GM18520 (cell line): ENCODE data around the gene GNPTAB.
"Not testable (repeated sequence)": the region's sequence is repeated elsewhere in the genome, so short reads cannot be mapped to it uniquely, and the experiment has no call there.

Source experiments
- ATAC-seq: cut with Tn5 transposase; IDR thresholded peaks from one replicate; pipeline ENCODE4 v1.9.1; 2021; ENCODE audit not compliant: unreplicated experiment

GNPTAB gene

GRCh38 chr12:101854747-101855146 lies 24.0 kb upstream of the GNPTAB start:
- ATAC-seq: peak; percentile 35

- no peak for ATAC-seq
Measured at GRCh38 chr12:101852998-101853397, 22.2 kb upstream of the GNPTAB start.

DNA sequence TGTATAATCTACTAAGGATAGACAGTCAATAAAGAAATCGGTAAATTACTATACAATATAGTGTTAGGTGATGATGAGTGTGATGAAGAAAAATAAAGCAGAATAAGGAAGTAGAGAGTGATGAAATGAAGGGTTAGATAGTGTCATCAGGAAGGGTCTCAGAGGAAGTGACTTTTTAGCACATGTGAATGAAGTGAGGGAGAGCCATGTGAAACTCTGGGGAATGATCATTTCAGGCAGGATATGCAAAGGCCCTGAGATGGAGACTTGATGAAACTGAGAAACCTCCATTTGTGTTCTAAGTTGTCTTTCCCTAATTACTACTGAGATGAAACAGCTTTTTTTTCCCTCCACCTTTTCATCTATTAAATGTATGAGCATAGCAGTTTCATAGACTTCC lies 19.4 kb upstream of the GNPTAB start:
- ATAC-seq: no peak

- no peak for ATAC-seq
Measured at GRCh38 chr12:101847325-101847724, 16.6 kb upstream of the GNPTAB start.

DNA sequence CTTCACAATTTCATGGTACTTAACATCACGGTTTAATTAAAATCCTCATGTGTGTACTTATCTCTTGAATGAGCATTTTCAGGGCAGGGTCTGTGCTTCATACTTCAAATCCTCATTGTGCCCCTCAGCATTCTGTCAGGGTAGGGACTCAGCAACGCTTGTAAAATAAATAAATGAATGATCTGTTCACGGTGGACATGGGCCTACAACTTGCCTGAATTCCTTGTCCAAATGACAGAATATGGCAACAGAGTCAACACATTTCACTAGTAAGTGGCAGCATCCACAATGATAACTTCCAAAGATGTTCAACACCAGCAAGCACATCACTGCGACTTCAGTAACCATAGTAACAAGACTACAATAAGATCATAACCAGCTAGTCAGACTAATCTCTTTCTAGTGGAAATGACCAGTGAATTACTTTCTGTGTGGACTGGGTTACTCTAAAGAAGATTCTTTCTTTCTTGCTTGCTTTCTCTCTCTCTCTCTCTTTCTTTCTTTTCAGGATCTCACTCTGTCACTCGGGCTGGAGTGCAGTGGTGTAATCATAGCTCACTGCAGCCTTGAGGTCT lies 14.5 kb upstream of the GNPTAB start:
- no peak for ATAC-seq

DNA sequence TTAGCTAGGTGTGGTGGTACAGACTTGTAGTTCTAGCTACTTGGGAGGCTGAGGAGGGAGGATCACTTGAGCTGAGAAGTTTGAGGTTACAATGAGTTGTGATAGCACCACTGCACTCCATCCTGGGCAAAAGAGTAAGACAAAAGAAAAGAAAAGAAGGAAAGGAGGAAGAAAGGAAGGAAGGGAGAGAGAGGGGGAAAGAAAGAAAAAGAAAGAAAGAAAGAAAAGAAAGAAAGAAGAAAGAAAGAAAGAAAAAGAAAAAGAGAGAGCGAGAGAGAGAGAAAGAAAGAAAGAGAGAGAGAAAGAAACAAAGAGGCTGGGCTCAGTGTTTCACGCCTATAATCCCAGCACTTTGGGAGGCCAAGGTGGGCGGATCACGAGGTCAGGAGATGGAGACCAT lies 10.3 kb upstream of the GNPTAB start:
- ATAC-seq: no peak

DNA sequence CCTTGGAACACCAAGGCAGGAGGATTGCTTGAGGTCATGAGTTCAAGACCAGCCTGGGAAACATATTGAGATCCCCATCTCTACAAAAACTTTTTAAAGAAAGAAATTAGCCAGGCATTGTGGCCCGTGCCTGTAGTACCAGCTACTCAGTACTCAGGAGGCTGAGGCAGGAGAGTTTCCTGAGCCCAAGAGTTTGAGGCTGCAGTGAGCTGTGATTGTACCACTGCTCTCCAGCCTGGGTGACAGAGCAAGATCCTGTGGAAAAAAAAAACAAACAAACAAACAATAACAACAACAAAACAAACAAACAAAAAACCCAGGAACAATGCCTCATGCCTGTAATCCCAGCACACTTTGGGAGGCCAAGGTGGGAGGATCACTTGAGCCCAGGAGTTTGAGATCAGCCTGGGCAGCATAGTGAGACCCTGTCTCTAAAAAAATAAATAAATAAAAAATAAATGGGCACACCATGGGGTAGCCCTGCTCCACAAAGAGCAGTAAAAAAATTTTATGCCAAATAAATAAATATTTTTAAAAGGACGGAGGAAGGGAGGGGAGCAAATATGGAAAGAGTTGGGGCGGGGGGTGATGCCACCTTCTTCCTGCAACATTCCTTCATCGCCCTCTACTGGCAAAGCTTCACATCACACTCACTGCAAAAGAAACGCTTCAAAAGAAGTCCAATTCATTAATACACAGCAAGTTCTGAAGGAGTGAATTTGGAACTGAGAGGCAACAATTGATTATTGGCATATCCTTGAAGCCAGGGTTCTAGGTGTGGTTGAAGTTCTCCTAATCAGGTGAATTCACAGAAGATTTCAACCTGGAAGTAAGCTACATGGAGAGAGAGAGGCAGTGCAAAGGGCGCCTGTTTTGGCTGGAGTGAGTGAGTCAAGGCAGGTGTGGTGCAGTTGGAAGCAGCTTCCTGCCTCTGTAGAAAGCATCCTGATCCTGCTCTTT lies 8.8 kb upstream of the GNPTAB start:
- no peak for ATAC-seq

- no peak for ATAC-seq
Measured at GRCh38 chr12:101838628-101839323, 8.0 kb upstream of the GNPTAB start.

DNA sequence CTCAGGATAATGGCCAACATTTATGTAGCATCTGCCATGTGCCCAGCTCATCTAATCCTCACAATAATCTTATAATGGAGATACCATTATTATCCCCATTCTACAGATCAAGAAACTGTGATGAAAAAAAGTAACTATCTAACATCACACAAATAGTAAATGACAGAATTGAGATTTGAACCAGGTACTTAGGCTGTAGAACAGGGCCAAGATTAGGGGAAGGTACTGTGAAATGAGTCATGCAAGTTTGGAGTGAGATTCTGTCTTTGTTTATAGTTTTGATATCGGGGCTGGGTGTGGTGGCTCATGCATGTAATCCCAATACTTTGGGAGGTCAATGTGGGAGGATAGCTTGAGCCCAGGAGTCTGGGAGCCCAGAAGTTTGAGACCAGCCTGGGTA lies 1.3 kb upstream of the GNPTAB start:
- ATAC-seq: no peak

- no peak for ATAC-seq
Measured at GRCh38 chr12:101829639-101830366, 956 bp downstream of the GNPTAB start.

DNA sequence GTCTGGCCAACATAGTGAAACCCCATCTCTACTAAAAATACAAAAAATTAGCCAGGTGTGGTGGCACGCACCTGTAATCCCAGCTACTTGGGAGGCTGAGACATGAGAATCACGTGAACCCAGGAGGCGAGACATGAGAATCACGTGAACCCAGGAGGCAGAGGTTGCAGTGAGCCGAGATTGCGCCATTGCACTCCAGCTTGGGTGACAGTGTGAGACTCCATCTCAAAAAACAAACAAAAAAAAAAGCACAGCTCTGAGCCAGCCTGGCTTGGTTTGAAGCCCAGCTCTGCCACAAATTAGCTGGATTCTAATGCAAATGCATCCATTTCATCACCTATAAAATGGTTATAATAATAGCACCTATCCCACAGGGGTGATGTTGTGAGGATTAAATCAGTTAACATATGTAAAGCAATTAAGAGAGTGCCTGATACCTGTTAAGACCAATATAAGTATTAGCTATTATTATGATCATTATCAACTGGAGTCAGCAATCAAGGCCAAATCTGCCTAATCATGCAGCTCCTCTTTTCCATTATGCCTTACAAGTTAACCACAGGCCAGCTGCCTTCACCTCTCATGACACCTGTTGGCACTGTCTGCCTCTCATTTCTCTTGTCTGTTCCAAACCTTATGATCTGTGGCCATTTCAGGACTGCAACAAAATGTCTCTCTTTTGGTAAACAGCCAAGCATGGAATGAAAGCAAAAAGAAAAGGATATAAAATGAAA lies 2.1 kb downstream of the GNPTAB start:
- ATAC-seq: no peak

DNA sequence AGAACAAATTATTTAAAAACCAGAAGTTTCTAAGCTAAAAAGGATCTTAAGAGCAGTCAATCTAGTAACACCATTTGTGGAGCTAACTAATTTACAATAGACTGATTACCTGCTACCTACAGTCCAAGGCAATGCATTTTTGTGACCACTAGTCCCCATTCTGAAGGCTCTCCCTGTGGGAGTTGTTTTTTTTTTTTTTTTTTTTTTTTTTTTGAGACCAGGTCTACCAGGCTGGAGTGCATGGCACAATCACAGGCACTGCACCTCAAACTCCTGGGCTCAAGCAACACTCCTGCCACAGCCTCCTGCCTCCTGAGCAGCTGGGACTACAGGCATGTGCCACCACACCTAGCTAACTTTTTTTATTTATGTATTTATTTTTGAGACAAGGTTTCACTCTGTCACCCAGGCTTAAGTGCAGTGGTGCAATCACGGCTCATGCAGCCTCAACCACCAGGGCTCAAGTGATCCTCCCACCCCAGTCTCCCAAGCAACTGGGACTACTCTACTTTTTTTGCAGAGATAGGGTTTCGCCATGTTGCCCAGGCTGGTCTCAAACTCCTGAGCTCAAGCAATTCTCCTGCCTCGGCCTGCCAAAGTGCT lies 3.9 kb downstream of the GNPTAB start:
- ATAC-seq: no peak

GRCh38 chr12:101824831-101825230 lies 5.9 kb downstream of the GNPTAB start:
- ATAC-seq: no peak

- peak; percentile 43 for ATAC-seq
Measured at GRCh38 chr12:101823891-101824290, 6.9 kb downstream of the GNPTAB start.

- no peak for ATAC-seq
Measured at GRCh38 chr12:101823039-101823438, 7.7 kb downstream of the GNPTAB start.

- peak; percentile 80 for ATAC-seq
Measured at GRCh38 chr12:101819467-101819866, 11.3 kb downstream of the GNPTAB start.

- not testable (repeated sequence) for ATAC-seq
Measured at GRCh38 chr12:101818689-101819088, 12.1 kb downstream of the GNPTAB start.

GRCh38 chr12:101813117-101813516 lies 17.6 kb downstream of the GNPTAB start:
- ATAC-seq: no peak

DNA sequence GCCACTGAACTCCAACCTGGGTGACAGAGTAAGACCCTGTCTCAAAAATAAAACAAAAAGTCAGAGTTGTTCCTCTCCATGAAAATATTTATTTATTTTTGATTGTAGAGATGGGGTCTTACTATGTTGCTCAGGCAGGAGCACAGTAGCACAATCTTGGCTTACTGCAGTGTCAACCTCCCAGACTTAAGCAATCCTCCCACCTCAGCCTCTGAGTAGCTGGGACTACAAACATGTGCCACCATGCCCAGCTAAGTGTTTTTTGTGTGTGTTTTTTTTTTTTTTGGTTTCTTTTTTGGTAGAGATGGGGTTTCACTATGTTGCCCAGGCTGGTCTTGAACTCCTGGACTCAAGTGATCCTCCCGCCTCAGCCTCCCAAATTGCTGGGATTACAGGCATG lies 18.0 kb downstream of the GNPTAB start:
- not testable (repeated sequence) for ATAC-seq

- not testable (repeated sequence) for ATAC-seq
Measured at GRCh38 chr12:101811342-101811741, 19.4 kb downstream of the GNPTAB start.
